Endothelial cell of umbilical vein (primary cell): ENCODE results near the gene AFF1. TPM values are rescaled to one million over a fixed set of nuclear protein-coding genes. Genes with fewer than 3 reads are reported as not detected.

ENCODE experiments used
- BruUV-seq: library from RNA; stranded (reverse); fragments of 400-500 nt; replicated peaks from 2 replicates; lab custom pipeline; 2021; lab: Mats Ljungman, UMichigan
- CTCF ChIA-PET: fragments of 300-600, 350-600 bp; sonication (Branson Sonifier 250); formaldehyde crosslinking; loops from one replicate; lab custom pipeline; 2021; ENCODE audit warnings: antibody characterized with exemption, inconsistent platforms; lab: Charles Lee
- POLR2A ChIA-PET: fragments of 300-600, 350-600 bp; sonication (Branson Sonifier 250); formaldehyde crosslinking; loops from one replicate; lab custom pipeline; 2021; ENCODE audit warnings: antibody characterized with exemption, inconsistent platforms; lab: Charles Lee
- DNase-seq: peaks from one replicate; pipeline ENCODE4 v3.0.0-alpha.2; 2011; ENCODE audit warnings: low read depth, low spot score
- FAIRE-seq: peaks from 2 replicates; lab custom pipeline; 2011; peaks lifted over from hg19 to GRCh38; lab: Jason Lieb, UNC
- H2AFZ ChIP-seq: 2 replicates; pipeline ENCODE4 v1.6.0; 2012; ENCODE audit warnings: low read depth, low read length, control low read depth, inconsistent platforms
- H3K27ac ChIP-seq: 2 replicates; pipeline ENCODE4 v1.5.1; 2011; ENCODE audit warnings: low read depth, mild to moderate bottlenecking, control low read depth, low read length, moderate library complexity; ENCODE audit not compliant: insufficient read depth
- H3K27me3 ChIP-seq, 2 experiments: 2 replicates each; pipeline versions ENCODE4 v1.6.0 to v1.6.1; 2011; ENCODE audit warnings: low read length in 2 of 2, mixed read lengths in 1 of 2; ENCODE audit not compliant: control insufficient read depth in 2 of 2, insufficient read depth in 2 of 2
- H3K36me3 ChIP-seq, 2 experiments: 2 replicates in 1 of 2; 3 replicates in 1 of 2; pipeline ENCODE4 v1.5.1; 2011; ENCODE audit warnings: low read length in 2 of 2, mild to moderate bottlenecking in 1 of 2, moderate library complexity in 1 of 2; ENCODE audit not compliant: control insufficient read depth in 2 of 2, insufficient read depth in 2 of 2; ENCODE audit errors: extremely low read depth in 1 of 2
- H3K4me1 ChIP-seq: 3 replicates; pipeline ENCODE4 v1.5.1; 2011; ENCODE audit warnings: mild to moderate bottlenecking, low read length; ENCODE audit not compliant: control insufficient read depth, insufficient read depth; ENCODE audit errors: extremely low read depth
- H3K4me2 ChIP-seq: 2 replicates; pipeline ENCODE4 v1.6.1; 2011; ENCODE audit warnings: low read length, control low read depth, mixed read lengths; ENCODE audit not compliant: insufficient read depth
- H3K4me3 ChIP-seq, 3 experiments: fragments of 200-600 bp in 1 of 3; sonication (generic), shearing (Covaris generic) in 1 of 3; replicated peaks in 1 of 3; 2 replicates each; pipeline ENCODE4 v1.5.1; 2011 to 2016; ENCODE audit warnings: control low read depth in 3 of 3, low read length in 3 of 3, mild to moderate bottlenecking in 2 of 3, inconsistent platforms in 1 of 3, low read depth in 1 of 3, moderate library complexity in 1 of 3; ENCODE audit not compliant: insufficient read depth in 1 of 3
- H3K79me2 ChIP-seq: 2 replicates; pipeline ENCODE4 v1.6.0; 2012; ENCODE audit warnings: low read length, inconsistent platforms; ENCODE audit not compliant: control insufficient read depth, insufficient read depth
- H3K9ac ChIP-seq: replicated peaks from 2 replicates; pipeline ENCODE3; 2011; ENCODE audit warnings: low read length, control low read depth; ENCODE audit not compliant: insufficient read depth; ENCODE audit errors: extremely low read depth
- H3K9me1 ChIP-seq: replicated peaks from 3 replicates; pipeline ENCODE4 v1.6.0; 2011; ENCODE audit warnings: mild to moderate bottlenecking, low read length; ENCODE audit not compliant: control insufficient read depth, insufficient read depth; ENCODE audit errors: extremely low read depth
- H3K9me3 ChIP-seq: replicated peaks from 2 replicates; pipeline ENCODE4 v1.5.1; 2012; ENCODE audit warnings: low read length, inconsistent platforms; ENCODE audit not compliant: control insufficient read depth, insufficient read depth
- H4K20me1 ChIP-seq: replicated peaks from 2 replicates; pipeline ENCODE3; 2011; ENCODE audit warnings: mild to moderate bottlenecking, low read length; ENCODE audit not compliant: control insufficient read depth, insufficient read depth; ENCODE audit errors: extremely low read depth
- CTCF ChIP-seq, 2 donors: IDR thresholded peaks; 1 replicate in 1 of 2; 2 replicates in 1 of 2; pipeline ENCODE4 v1.5.1; 2011; ENCODE audit warnings: low read length in 2 of 2, mild to moderate bottlenecking in 2 of 2, moderate library complexity in 2 of 2, control low read depth in 1 of 2, inconsistent platforms in 1 of 2, low read depth in 1 of 2; ENCODE audit not compliant: insufficient read depth in 1 of 2; ENCODE audit errors: extremely low read depth in 1 of 2
- FOS ChIP-seq: IDR thresholded peaks from 2 replicates; pipeline ENCODE4 v1.6.1; 2011; ENCODE audit warnings: mild to moderate bottlenecking, low read length, moderate library complexity, borderline replicate concordance; ENCODE audit not compliant: insufficient read depth
- GATA2 ChIP-seq: IDR thresholded peaks from 2 replicates; pipeline ENCODE4 v1.7.0; 2011; ENCODE audit warnings: low read depth, mild to moderate bottlenecking, moderate library complexity, mixed read lengths, low read length; ENCODE audit not compliant: insufficient read length, insufficient read depth
- JUN ChIP-seq: IDR thresholded peaks from 2 replicates; pipeline ENCODE4 v1.6.1; 2011; ENCODE audit warnings: borderline replicate concordance, low read depth; ENCODE audit not compliant: insufficient read length, insufficient read depth
- MYC ChIP-seq: IDR thresholded peaks from one replicate; pipeline ENCODE4 v1.6.1; 2011; ENCODE audit warnings: mild to moderate bottlenecking, low read depth, low read length
- POLR2A ChIP-seq: IDR thresholded peaks from 2 replicates; pipeline ENCODE4 v1.6.1; 2012; ENCODE audit warnings: low read depth, mild to moderate bottlenecking, control low read depth, low read length
- dilution Hi-C: fragments of 300-500 bp; cut with MboI; formaldehyde crosslinking; loops from one replicate; pipeline ENCODE4 v1.15.0; 2019; ENCODE audit warnings: low sequenced_read_pairs; ENCODE audit not compliant: extremely low pct_ligation_motif_present
- intact Hi-C: fragments of 100-400 bp; cut with micrococcal nuclease; formaldehyde crosslinking; loops from one replicate; pipeline ENCODE4 v1.10.0; 2022
- polyA plus RNA-seq, 4 experiments: library from polyadenylated mRNA; depleted of rRNA in 3 of 4; stranded (reverse) in 3 of 4; unstranded in 1 of 4; fragments of >200 nt; gene quantifications; 2 replicates each; pipeline versions ENCODE4 v1.2.1 to v1.2.3, GENCODE V29; 2011 to 2012; ENCODE audit warnings: missing spikeins in 1 of 4
- total RNA-seq: library from RNA; stranded (reverse); gene quantifications from 2 replicates; pipeline ENCODE4 v1.2.3, GENCODE V29; 2021

Gene AFF1
- total and polyA plus RNA-seq, 2 donors (not counting 3 experiments of a cell fraction or from before 2014, with no cell fraction given): 26.2 to 106 TPM

DNA sequence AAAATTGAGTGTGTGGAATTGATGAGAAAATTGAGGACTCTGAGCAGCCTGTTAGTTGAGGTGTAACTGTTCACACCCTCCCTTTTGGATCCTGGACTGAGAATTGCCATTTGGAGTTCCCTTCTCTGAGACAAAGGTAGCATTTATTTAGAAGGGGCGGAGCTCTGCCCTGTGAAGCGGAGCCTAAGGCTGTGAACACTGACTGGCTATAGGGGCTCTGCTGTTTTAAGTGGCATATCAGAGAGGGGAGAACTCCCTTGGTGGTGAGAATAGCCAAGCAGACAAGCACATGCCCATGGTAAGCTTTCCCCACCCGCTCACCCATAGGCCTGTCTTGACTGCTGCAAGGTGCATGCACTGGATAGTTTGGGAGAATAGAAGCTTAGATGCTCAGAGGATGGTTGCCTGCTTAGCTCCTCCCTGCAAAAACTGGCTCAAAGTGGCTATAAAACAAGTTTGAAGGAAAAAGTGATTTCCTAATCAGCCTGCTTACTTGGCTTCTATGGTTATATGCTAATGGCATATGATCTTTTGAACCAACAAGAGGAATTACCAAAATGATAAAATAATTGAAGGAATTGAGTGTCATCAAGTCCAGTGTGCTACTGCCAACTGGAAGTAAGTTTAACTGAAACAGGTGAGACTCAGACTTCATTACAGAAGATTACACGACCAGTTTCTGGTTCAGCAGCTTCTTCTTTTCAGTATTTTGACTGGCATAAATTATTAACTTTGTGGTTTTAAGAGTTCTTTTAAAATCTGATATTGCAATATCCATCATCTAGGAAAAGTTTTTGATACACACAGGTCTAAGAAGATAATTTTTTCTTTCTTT, 108.4 kb downstream of the AFF1 start:
- peaks cover 60% of the 10 kb centered on the region for H3K79me2 ChIP-seq
- intact Hi-C loops (no loop called here), dilution Hi-C loops (no loop called here)
- FAIRE-seq (no peak), DNase-seq (no peak)
- no peaks in the 10 kb centered on the region for H4K20me1 ChIP-seq
- no peak overlapping the region for H2AFZ ChIP-seq
- H3K4me1 ChIP-seq: peaks cover 46% of the 10 kb centered on the region
- ChIA-PET POLR2A (interaction anchor here (1.2 kb wide), 1 partner anchor 37 kb away, joined by 4 read pairs; no protein-coding TSS in a partner anchor), CTCF (interaction anchor here (0.8 to 1.5 kb wide), 4 partner anchors 11 to 46 kb away, joined by 3 to 5 read pairs (median 4); no protein-coding TSS in a partner anchor)
- H3K36me3 ChIP-seq: peaks cover 6 to 10% of the 10 kb centered on the region in 2 experiments
- H3K4me2 ChIP-seq: no peak overlapping the region
- H3K9ac ChIP-seq: no peak overlapping the region
- no peak overlapping the region for H3K27ac ChIP-seq
- BruUV-seq: no TSS peak
- no peaks in the 10 kb centered on the region for H3K27me3 ChIP-seq
- H3K4me3 ChIP-seq: no peak overlapping the region
- TF ChIP-seq FOS (no peak), GATA2 (no peak), CTCF (IDR thresholded peaks at IDR 0.05; ENCODE audit: extremely low read depth in 1 of 2, insufficient read depth in 1 of 2, low read depth in 1 of 2, low read length in 2 of 2) (no peak), MYC (no peak), POLR2A (no peak), JUN (no peak)
- no peaks in the 10 kb centered on the region for H3K9me3 ChIP-seq
- no peaks in the 10 kb centered on the region for H3K9me1 ChIP-seq
